HG02870 (cell line): Measurements from ENCODE around the gene EIF2A.

Source experiments
- ATAC-seq: cut with Tn5 transposase; IDR thresholded peaks from one replicate; pipeline ENCODE4 v1.9.1; 2021; ENCODE audit warnings: mild to moderate bottlenecking, moderate library complexity; ENCODE audit not compliant: unreplicated experiment

The EIF2A gene

DNA sequence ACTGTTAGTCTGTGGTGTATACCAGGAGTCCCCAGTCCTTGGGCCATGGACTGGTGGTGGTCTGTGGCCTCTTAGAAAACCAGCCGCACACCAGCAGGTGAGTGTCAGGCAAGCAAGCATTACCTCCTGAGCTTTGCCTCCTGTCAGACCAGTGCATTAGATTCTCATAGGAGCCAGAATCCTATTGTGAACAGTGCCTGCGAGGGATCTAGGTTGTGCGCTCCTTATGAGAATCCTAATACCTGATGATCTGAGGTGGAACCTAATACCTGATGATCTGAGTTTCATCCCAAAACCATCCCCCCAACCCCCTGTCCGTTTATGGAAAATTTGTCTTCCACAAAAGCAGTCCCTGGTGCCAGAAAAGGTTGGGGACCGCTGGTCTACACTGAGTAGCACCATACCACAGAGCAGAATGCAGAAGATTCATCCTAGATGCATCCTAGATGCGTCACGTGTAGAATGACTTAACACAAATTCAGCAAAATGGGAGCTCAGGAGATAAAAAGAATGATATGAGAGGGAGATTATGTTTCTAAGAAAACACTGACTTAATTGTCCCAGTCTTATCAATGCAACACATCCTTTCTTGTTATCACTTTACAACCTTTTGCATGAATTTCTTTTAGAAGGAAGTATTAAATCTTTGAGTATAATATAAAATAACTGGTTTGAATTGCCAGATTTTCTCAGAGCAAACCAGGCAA lies 85.1 kb downstream of the EIF2A start:
- ATAC-seq = no peak

- no peak for ATAC-seq
These were observed 88.5 kb downstream of the EIF2A start for GRCh38 chr3:150635076-150635475.

- peak; percentile 74 for ATAC-seq
These were observed 88.9 kb downstream of the EIF2A start for GRCh38 chr3:150635526-150635925.
